Activated CD4-positive, alpha-beta T cell treated with anti-CD3 and anti-CD28 coated beads for 36 hours (primary cell): ENCODE measurements around the gene ELMO1. TPM values are rescaled to one million over a fixed set of nuclear protein-coding genes. Genes with fewer than 3 reads are reported as not detected.

ENCODE experiments used
- ATAC-seq: fragments of 200-7000 bp; cut with Tn5 transposase; one replicate; pipeline ENCODE4 v1.10.0; 2021; ENCODE audit warnings: mild to moderate bottlenecking, moderate library complexity
- CTCF ChIA-PET: fragments of 350-600 bp; sonication (Branson Sonifier 250); formaldehyde crosslinking; loops from one replicate; lab custom pipeline; 2021; ENCODE audit warnings: antibody characterized with exemption; lab: Charles Lee
- POLR2A ChIA-PET: fragments of 350-600 bp; sonication (Branson Sonifier 250); formaldehyde crosslinking; loops from one replicate; lab custom pipeline; 2021; ENCODE audit warnings: antibody characterized with exemption, inconsistent platforms; lab: Charles Lee
- DNase-seq: peaks from one replicate; pipeline ENCODE4 v3.0.0-alpha.2; 2020
- H3K27ac Mint-ChIP-seq: one replicate; pipeline ENCODE4 v1.8.0; 2021; ENCODE audit warnings: mixed read lengths
- H3K27me3 Mint-ChIP-seq: one replicate; pipeline ENCODE4 v1.8.0; 2021; ENCODE audit warnings: mixed read lengths
- H3K36me3 Mint-ChIP-seq: one replicate; pipeline ENCODE4 v1.8.0; 2021; ENCODE audit warnings: low read depth, mixed read lengths
- H3K4me1 Mint-ChIP-seq: one replicate; pipeline ENCODE4 v1.8.0; 2021; ENCODE audit warnings: mixed read lengths
- H3K4me3 Mint-ChIP-seq: one replicate; pipeline ENCODE4 v1.8.0; 2021; ENCODE audit warnings: mild to moderate bottlenecking, moderate library complexity, mixed read lengths
- H3K9me3 Mint-ChIP-seq: one replicate; pipeline ENCODE4 v1.8.0; 2021; ENCODE audit warnings: low read depth, mixed read lengths
- intact Hi-C, 2 experiments: fragments of 100-400 bp; cut with DNase I in 1 of 2; cut with micrococcal nuclease in 1 of 2; formaldehyde crosslinking; loops; one replicate each; pipeline versions ENCODE4 v1.14.2 to v1.15.1; 2022 to 2024; cut with DNase I, micrococcal nuclease
- total RNA-seq, 2 experiments: library from RNA; stranded (reverse); gene quantifications; one replicate each; pipeline ENCODE4 v1.2.3, GENCODE V29; 2021

Gene ELMO1
- total RNA-seq, 2 experiments from 2014 or later: 96.2 to 173 TPM

- Mint-ChIP-seq H3K9me3 (no peaks in the 10 kb centered on the region), H3K27ac (peak overlapping the region; percentile 37), H3K27me3 (no peaks in the 10 kb centered on the region), H3K4me1 (peaks cover 78% of the 10 kb centered on the region), H3K36me3 (peaks cover 19% of the 10 kb centered on the region), H3K4me3 (no peak overlapping the region)
- intact Hi-C loops: loop anchor here in 1 of 2 experiments (10.0 kb wide), 1 partner anchor 998 kb away; no protein-coding TSS in a partner anchor
- DNase-seq (no peak), ATAC-seq (no peak)
- POLR2A ChIA-PET: no interaction called here
- CTCF ChIA-PET: interaction anchor here (0.7 to 1.3 kb wide), 2 partner anchors 95 to 130 kb away, joined by 3 to 4 read pairs; no protein-coding TSS in a partner anchor
Observed at GRCh38 chr7:37346761-37347160, 101.9 kb downstream of the ELMO1 start.

GRCh38 chr7:37344886-37345579, 103.6 kb downstream of the ELMO1 start:
- H3K27ac Mint-ChIP-seq: peak overlapping the region; percentile 82
- CTCF ChIA-PET: interaction anchor here (0.7 to 1.5 kb wide), 4 partner anchors 8 to 136 kb away, joined by 3 to 4 read pairs (median 4); no protein-coding TSS in a partner anchor
- intact Hi-C loops: loop anchor here in 1 of 2 experiments (5.0 to 10.0 kb wide), 2 partner anchors 663 to 1000 kb away; no protein-coding TSS in a partner anchor
- peaks cover 27% of the 10 kb centered on the region for H3K36me3 Mint-ChIP-seq
- H3K4me1 Mint-ChIP-seq: peaks cover 78% of the 10 kb centered on the region
- H3K9me3 Mint-ChIP-seq: no peaks in the 10 kb centered on the region
- H3K27me3 Mint-ChIP-seq: no peaks in the 10 kb centered on the region
- H3K4me3 Mint-ChIP-seq: peak overlapping the region; percentile 10
- no peak for DNase-seq
- POLR2A ChIA-PET: interaction anchor here (0.8 kb wide), 1 partner anchor 9 kb away, joined by 10 read pairs; no protein-coding TSS in a partner anchor
- ATAC-seq: no peak

GRCh38 chr7:37342688-37343471, 105.8 kb downstream of the ELMO1 start:
- peaks cover 44% of the 10 kb centered on the region for H3K36me3 Mint-ChIP-seq
- ChIA-PET CTCF (interaction anchor here (0.9 to 5.8 kb wide), 11 partner anchors 9 to 171 kb away, joined by 3 to 50 read pairs (median 3); no protein-coding TSS in a partner anchor), POLR2A (interaction anchor here (0.8 to 2.3 kb wide), 3 partner anchors 8 to 102 kb away, joined by 3 to 18 read pairs (median 3); no protein-coding TSS in a partner anchor)
- H3K27me3 Mint-ChIP-seq: no peaks in the 10 kb centered on the region
- H3K4me1 Mint-ChIP-seq: peaks cover 77% of the 10 kb centered on the region
- peak; percentile 85 for DNase-seq
- peak overlapping the region; percentile 95 for H3K27ac Mint-ChIP-seq
- ATAC-seq: peak; percentile 83
- no peaks in the 10 kb centered on the region for H3K9me3 Mint-ChIP-seq
- peak overlapping the region; percentile 89 for H3K4me3 Mint-ChIP-seq
- intact Hi-C loops: loop anchor here (1.0 to 10.0 kb wide), 7 partner anchors 10 to 1002 kb away; no protein-coding TSS in a partner anchor

- H3K4me3 Mint-ChIP-seq: peak overlapping the region; percentile 89
- no peak for ATAC-seq
- POLR2A ChIA-PET: interaction anchor here (1.2 to 2.3 kb wide), 4 partner anchors 9 to 105 kb away, joined by 3 to 18 read pairs (median 4); no protein-coding TSS in a partner anchor
- H3K27me3 Mint-ChIP-seq: no peaks in the 10 kb centered on the region
- CTCF ChIA-PET: interaction anchor here (0.9 to 5.8 kb wide), 12 partner anchors 10 to 172 kb away, joined by 3 to 50 read pairs (median 3); no protein-coding TSS in a partner anchor
- peak overlapping the region; percentile 95 for H3K27ac Mint-ChIP-seq
- peak; percentile 22 for DNase-seq
- peaks cover 4% of the 10 kb centered on the region for H3K9me3 Mint-ChIP-seq
- intact Hi-C loops: loop anchor here (1.0 to 10.0 kb wide), 7 partner anchors 11 to 1003 kb away; no protein-coding TSS in a partner anchor
- peaks cover 50% of the 10 kb centered on the region for H3K36me3 Mint-ChIP-seq
- peaks cover 78% of the 10 kb centered on the region for H3K4me1 Mint-ChIP-seq
Observed at GRCh38 chr7:37342176-37342687, 106.4 kb downstream of the ELMO1 start.

GRCh38 chr7:37341033-37341630, 107.5 kb downstream of the ELMO1 start:
- intact Hi-C loops: loop anchor here in 1 of 2 experiments (5.0 to 10.0 kb wide), 2 partner anchors 659 to 1004 kb away; no protein-coding TSS in a partner anchor
- H3K9me3 Mint-ChIP-seq: peaks cover 8% of the 10 kb centered on the region
- ATAC-seq (peak; percentile 38), DNase-seq (peak; percentile 16)
- peak overlapping the region; percentile 89 for H3K4me3 Mint-ChIP-seq
- peak overlapping the region; percentile 96 for H3K27ac Mint-ChIP-seq
- CTCF ChIA-PET: interaction anchor here (0.8 to 5.8 kb wide), 9 partner anchors 12 to 154 kb away, joined by 3 to 50 read pairs (median 3); no protein-coding TSS in a partner anchor
- peaks cover 61% of the 10 kb centered on the region for H3K36me3 Mint-ChIP-seq
- peaks cover 81% of the 10 kb centered on the region for H3K4me1 Mint-ChIP-seq
- no peaks in the 10 kb centered on the region for H3K27me3 Mint-ChIP-seq
- POLR2A ChIA-PET: interaction anchor here (1.2 to 2.3 kb wide), 4 partner anchors 10 to 106 kb away, joined by 3 to 18 read pairs (median 4); no protein-coding TSS in a partner anchor

- H3K4me1 Mint-ChIP-seq: peaks cover 85% of the 10 kb centered on the region
- no peak overlapping the region for H3K27ac Mint-ChIP-seq
- CTCF ChIA-PET: interaction anchor here (0.6 to 5.8 kb wide), 3 partner anchors 14 to 393 kb away, joined by 3 to 50 read pairs (median 4); no protein-coding TSS in a partner anchor
Observed at GRCh38 chr7:37338966-37339365, 109.7 kb downstream of the ELMO1 start.

GRCh38 chr7:37337522-37337921, 111.1 kb downstream of the ELMO1 start:
- ChIA-PET POLR2A (no interaction called here), CTCF (interaction anchor here (0.6 to 1.4 kb wide), 3 partner anchors 20 to 103 kb away, joined by 3 read pairs; no protein-coding TSS in a partner anchor)
- H3K4me3 Mint-ChIP-seq: no peak overlapping the region
- peaks cover 85% of the 10 kb centered on the region for H3K36me3 Mint-ChIP-seq
- intact Hi-C loops: no loop called here
- H3K27me3 Mint-ChIP-seq: no peaks in the 10 kb centered on the region
- H3K9me3 Mint-ChIP-seq: peaks cover 8% of the 10 kb centered on the region
- no peak overlapping the region for H3K27ac Mint-ChIP-seq
- DNase-seq (no peak), ATAC-seq (no peak)
- peaks cover 88% of the 10 kb centered on the region for H3K4me1 Mint-ChIP-seq

More at GRCh38 chr7:37338966-37339365, 109.7 kb downstream of the ELMO1 start:
- no peak for ATAC-seq
- peaks cover 8% of the 10 kb centered on the region for H3K9me3 Mint-ChIP-seq
- H3K27me3 Mint-ChIP-seq: no peaks in the 10 kb centered on the region
- no peak overlapping the region for H3K4me3 Mint-ChIP-seq
- intact Hi-C loops: no loop called here
- POLR2A ChIA-PET: no interaction called here
- DNase-seq: no peak
- H3K36me3 Mint-ChIP-seq: peaks cover 76% of the 10 kb centered on the region

- peak overlapping the region; percentile 90 for H3K27ac Mint-ChIP-seq
- no peaks in the 10 kb centered on the region for H3K27me3 Mint-ChIP-seq
- DNase-seq: peak; percentile 56
- ChIA-PET CTCF (interaction anchor here (0.7 to 1.2 kb wide), 4 partner anchors 9 to 627 kb away, joined by 3 to 4 read pairs (median 3); no protein-coding TSS in a partner anchor), POLR2A (interaction anchor here (0.7 to 1.1 kb wide), 2 partner anchors 23 to 666 kb away, joined by 3 to 10 read pairs; no protein-coding TSS in a partner anchor)
- peak; percentile 87 for ATAC-seq
- peaks cover 87% of the 10 kb centered on the region for H3K36me3 Mint-ChIP-seq
- intact Hi-C loops: no loop called here
- H3K4me1 Mint-ChIP-seq: peaks cover 90% of the 10 kb centered on the region
- H3K9me3 Mint-ChIP-seq: peaks cover 12% of the 10 kb centered on the region
- peak overlapping the region; percentile 39 for H3K4me3 Mint-ChIP-seq
Observed at GRCh38 chr7:37336259-37336658, 112.4 kb downstream of the ELMO1 start.

- intact Hi-C loops: no loop called here
- H3K27me3 Mint-ChIP-seq: no peaks in the 10 kb centered on the region
- ChIA-PET CTCF (interaction anchor here (0.5 to 2.3 kb wide), 7 partner anchors 11 to 1684 kb away, joined by 3 to 10 read pairs (median 4); no protein-coding TSS in a partner anchor), POLR2A (no interaction called here)
- ATAC-seq (no peak), DNase-seq (no peak)
- peak overlapping the region; percentile 22 for H3K27ac Mint-ChIP-seq
- H3K9me3 Mint-ChIP-seq: peaks cover 19% of the 10 kb centered on the region
- peaks cover 82% of the 10 kb centered on the region for H3K4me1 Mint-ChIP-seq
- peaks cover 84% of the 10 kb centered on the region for H3K36me3 Mint-ChIP-seq
- H3K4me3 Mint-ChIP-seq: no peak overlapping the region
Observed at GRCh38 chr7:37333075-37333474, 115.6 kb downstream of the ELMO1 start.
